Erythroblast (primary cell): Measurements from ENCODE around the gene SORCS1.

Source experiments
- GATA1 ChIP-seq: IDR thresholded peaks from 2 replicates; pipeline ENCODE4 v1.6.1; 2011; ENCODE audit warnings: low read depth, mild to moderate bottlenecking, control low read depth, low read length, moderate library complexity
- POLR2A ChIP-seq: IDR thresholded peaks from 2 replicates; pipeline ENCODE4 v1.6.1; 2011; ENCODE audit warnings: mild to moderate bottlenecking, low read length

DNA sequence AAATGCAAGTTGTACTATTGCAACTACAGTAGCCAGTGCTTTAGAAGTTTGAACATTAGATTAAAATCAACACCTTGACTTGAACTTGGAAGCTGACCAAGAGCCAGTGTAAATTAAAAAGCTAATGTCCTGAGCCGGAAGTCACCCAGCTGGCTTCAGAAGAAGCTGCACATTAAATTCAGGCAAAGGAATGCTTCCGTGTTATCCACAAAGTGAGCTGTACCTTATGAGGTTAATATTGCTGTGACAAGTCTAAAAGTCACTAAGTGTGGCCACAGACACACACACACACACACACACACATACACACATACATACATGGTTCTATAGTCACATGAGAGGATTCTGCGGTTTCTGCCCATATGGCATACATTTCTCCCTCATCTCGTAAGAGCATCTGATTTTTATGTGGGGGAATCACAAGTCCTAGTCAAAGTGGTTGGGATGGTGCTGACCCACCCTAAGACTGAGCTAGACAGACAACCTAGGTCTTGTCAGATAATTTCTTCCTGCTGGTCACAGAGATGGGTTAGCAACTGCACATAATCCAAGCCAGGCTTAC is 612.9 kb downstream of the SORCS1 start:
- TF ChIP-seq POLR2A (no peak), GATA1 (no peak)
